Measurements from ENCODE around the gene GRK2. TPM values are rescaled to one million over a fixed set of nuclear protein-coding genes. Genes with fewer than 3 reads are reported as not detected.

Gene GRK2
- total RNA-seq, 2 donors from 2014 or later = 27.4 to 36.3 TPM

GRCh38 chr11:67281552-67282150 is 15.4 kb downstream of the GRK2 start:
- intact Hi-C loops (cut with DNase I) = no loop called here
- H3K4me3 ChIP-seq = no peak overlapping the region
- no peaks in the 10 kb centered on the region for H3K9me3 ChIP-seq
- H3K4me1 ChIP-seq = peaks cover 20% of the 10 kb centered on the region
- H3K27ac ChIP-seq = no peak overlapping the region
- DNase-seq = peak in 3 of 4 donors; percentile 1 to 9 (median 4)
- H3K36me3 ChIP-seq (replicated peaks in 1 of 2; ENCODE audit: insufficient read depth in 1 of 2, low read depth in 2 of 2) = peaks cover 0 to 32% of the 10 kb centered on the region in 2 donors
- no peak for TF ChIP-seq POLR2A (IDR thresholded peaks at IDR 0.05)
- no peak for TF ChIP-seq CTCF (IDR thresholded peaks at IDR 0.05)
- no peaks in the 10 kb centered on the region for H3K27me3 ChIP-seq
- ATAC-seq = no peak
- 85 to 92% methylated on average over 8 to 27 of the region's 27 CpGs for WGBS, 2 donors

- no peak for ATAC-seq
- Histone ChIP-seq H3K9me3 (no peaks in the 10 kb centered on the region), H3K27me3 (no peaks in the 10 kb centered on the region), H3K27ac (peak overlapping the region in 1 of 4 donors; percentile 59), H3K36me3 (replicated peaks in 1 of 2; ENCODE audit: insufficient read depth in 1 of 2, low read depth in 2 of 2) (peaks cover 0 to 32% of the 10 kb centered on the region in 2 donors), H3K4me3 (no peak overlapping the region), H3K4me1 (peaks cover 20% of the 10 kb centered on the region)
- intact Hi-C loops (cut with DNase I) = no loop called here
- TF ChIP-seq CTCF (IDR thresholded peaks at IDR 0.05) (no peak), POLR2A (IDR thresholded peaks at IDR 0.05) (no peak)
- WGBS, 2 donors = 86 to 93% methylated on average over 20 of the region's 20 CpGs
- DNase-seq = peak in 2 of 4 donors; percentile 5 to 9
Observed at GRCh38 chr11:67282155-67282875, 16.0 kb downstream of the GRK2 start.

- TF ChIP-seq POLR2A (IDR thresholded peaks at IDR 0.05) (no peak), CTCF (IDR thresholded peaks at IDR 0.05) (no peak)
- intact Hi-C loops (cut with DNase I) = no loop called here
- ATAC-seq = no peak
- WGBS, 2 donors = 88 to 93% methylated on average over 5 to 11 of the region's 11 CpGs
- Histone ChIP-seq H3K27ac (peak overlapping the region in 2 of 4 donors; percentile 1 to 59), H3K4me1 (peaks cover 23% of the 10 kb centered on the region), H3K4me3 (no peak overlapping the region), H3K36me3 (replicated peaks in 1 of 2; ENCODE audit: insufficient read depth in 1 of 2, low read depth in 2 of 2) (peaks cover 0 to 32% of the 10 kb centered on the region in 2 donors), H3K9me3 (no peaks in the 10 kb centered on the region), H3K27me3 (no peaks in the 10 kb centered on the region)
- peak in 1 of 4 donors; percentile 10 for DNase-seq
Observed at GRCh38 chr11:67282876-67283371, 16.7 kb downstream of the GRK2 start.

GRCh38 chr11:67283481-67283963 is 17.2 kb downstream of the GRK2 start:
- no peak for TF ChIP-seq CTCF (IDR thresholded peaks at IDR 0.05)
- no peak for TF ChIP-seq POLR2A (IDR thresholded peaks at IDR 0.05)
- Histone ChIP-seq H3K9me3 (no peaks in the 10 kb centered on the region), H3K4me3 (no peak overlapping the region), H3K36me3 (replicated peaks in 1 of 2; ENCODE audit: insufficient read depth in 1 of 2, low read depth in 2 of 2) (peaks cover 0 to 32% of the 10 kb centered on the region in 2 donors), H3K4me1 (peaks cover 23% of the 10 kb centered on the region), H3K27ac (peak overlapping the region in 2 of 4 donors; percentile 1 to 59), H3K27me3 (no peaks in the 10 kb centered on the region)
- no peak for ATAC-seq
- WGBS, 2 donors = 88 to 100% methylated on average over 7 to 13 of the region's 13 CpGs
- intact Hi-C loops (cut with DNase I) = no loop called here
- DNase-seq = peak in 2 of 4 donors; percentile 10 to 60

Measured in body of pancreas (tissue), 4 donors.